Activated naive CD4-positive, alpha-beta T cell treated with anti-CD3 and anti-CD28 coated beads, Interleukin-2, amount 50 U/mL, for 24 hours (primary cell): Measurements from ENCODE around the gene INSYN2A.

ENCODE experiments used
- H3K27ac Mint-ChIP-seq: one replicate; pipeline ENCODE4 v1.8.0; 2021; ENCODE audit warnings: mild to moderate bottlenecking, mixed read lengths
- H3K27me3 Mint-ChIP-seq: one replicate; pipeline ENCODE4 v1.8.0; 2021; ENCODE audit warnings: mixed read lengths
- H3K36me3 Mint-ChIP-seq: one replicate; pipeline ENCODE4 v1.8.0; 2021; ENCODE audit warnings: mixed read lengths
- H3K4me1 Mint-ChIP-seq: one replicate; pipeline ENCODE4 v1.8.0; 2021; ENCODE audit warnings: mixed read lengths
- H3K4me3 Mint-ChIP-seq: one replicate; pipeline ENCODE4 v1.8.0; 2021; ENCODE audit warnings: mild to moderate bottlenecking, mixed read lengths
- H3K9me3 Mint-ChIP-seq: one replicate; pipeline ENCODE4 v1.8.0; 2021; ENCODE audit warnings: mixed read lengths

The INSYN2A gene

DNA sequence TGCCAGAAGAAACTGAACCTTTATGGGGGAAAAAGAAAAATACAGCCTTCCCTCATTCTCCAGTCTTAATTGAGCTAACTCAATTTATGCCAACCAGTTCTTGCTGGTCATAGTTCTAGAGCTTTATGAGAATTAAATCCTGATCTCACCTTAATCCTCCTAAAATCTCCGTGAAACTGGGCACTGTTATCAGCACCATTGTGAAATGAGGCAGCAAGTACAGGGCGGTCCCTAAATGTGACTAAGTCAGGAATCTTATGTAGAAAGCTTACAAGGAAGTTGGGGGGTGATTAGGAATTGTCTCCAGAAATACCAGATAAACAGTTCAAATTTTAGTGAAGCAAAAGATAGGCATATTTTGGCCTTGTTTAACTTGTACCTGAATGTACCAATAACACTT is 10.7 kb upstream of the INSYN2A start:
- no peak overlapping the region for H3K4me3 Mint-ChIP-seq
- no peaks in the 10 kb centered on the region for H3K27me3 Mint-ChIP-seq
- no peaks in the 10 kb centered on the region for H3K9me3 Mint-ChIP-seq
- no peaks in the 10 kb centered on the region for H3K4me1 Mint-ChIP-seq
- H3K27ac Mint-ChIP-seq, result no peak overlapping the region
- H3K36me3 Mint-ChIP-seq, result no peaks in the 10 kb centered on the region

DNA sequence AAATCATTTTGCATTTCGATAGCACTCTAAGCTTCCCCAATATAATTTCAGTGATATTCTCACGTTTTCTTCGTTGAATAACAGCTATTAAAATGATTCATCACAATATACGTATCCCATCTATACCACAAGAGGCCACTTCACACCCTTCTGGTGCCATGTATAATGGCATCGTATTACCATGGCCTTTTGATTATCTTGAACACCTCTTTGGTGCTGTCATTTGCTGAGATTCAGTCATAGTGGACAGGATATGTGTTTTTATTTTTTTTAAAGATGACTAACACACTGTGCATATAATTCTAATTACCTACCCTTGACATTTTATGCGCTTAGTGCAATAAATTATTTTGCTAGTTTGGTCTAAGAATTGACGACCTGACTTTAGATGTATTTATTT is 6.7 kb upstream of the INSYN2A start:
- Mint-ChIP-seq H3K9me3 (no peaks in the 10 kb centered on the region), H3K27me3 (peaks cover 4% of the 10 kb centered on the region), H3K4me3 (no peak overlapping the region), H3K27ac (no peak overlapping the region), H3K36me3 (no peaks in the 10 kb centered on the region), H3K4me1 (no peaks in the 10 kb centered on the region)

DNA sequence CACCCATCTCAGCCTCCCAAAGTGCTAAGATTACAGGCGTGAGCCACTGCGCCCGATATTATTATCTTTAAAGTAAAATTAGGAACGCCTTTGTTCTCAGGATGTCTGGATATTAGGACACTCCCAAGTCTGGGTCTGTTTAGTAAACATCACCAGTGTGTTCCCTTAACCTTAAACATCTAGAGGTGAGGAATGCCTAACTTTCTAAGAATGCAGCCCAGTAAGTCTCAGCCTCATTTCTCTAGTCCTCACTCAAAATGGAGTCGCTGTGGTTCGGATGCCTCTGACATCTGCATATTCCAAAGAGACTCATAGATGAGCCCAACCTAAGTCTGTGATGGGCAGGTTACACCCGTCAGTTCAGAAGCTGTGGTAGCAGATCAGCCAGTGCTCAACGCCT is 4.3 kb upstream of the INSYN2A start:
- H3K36me3 Mint-ChIP-seq, result no peaks in the 10 kb centered on the region
- no peak overlapping the region for H3K27ac Mint-ChIP-seq
- no peak overlapping the region for H3K4me3 Mint-ChIP-seq
- no peaks in the 10 kb centered on the region for H3K4me1 Mint-ChIP-seq
- no peaks in the 10 kb centered on the region for H3K9me3 Mint-ChIP-seq
- H3K27me3 Mint-ChIP-seq, result peaks cover 12% of the 10 kb centered on the region

DNA sequence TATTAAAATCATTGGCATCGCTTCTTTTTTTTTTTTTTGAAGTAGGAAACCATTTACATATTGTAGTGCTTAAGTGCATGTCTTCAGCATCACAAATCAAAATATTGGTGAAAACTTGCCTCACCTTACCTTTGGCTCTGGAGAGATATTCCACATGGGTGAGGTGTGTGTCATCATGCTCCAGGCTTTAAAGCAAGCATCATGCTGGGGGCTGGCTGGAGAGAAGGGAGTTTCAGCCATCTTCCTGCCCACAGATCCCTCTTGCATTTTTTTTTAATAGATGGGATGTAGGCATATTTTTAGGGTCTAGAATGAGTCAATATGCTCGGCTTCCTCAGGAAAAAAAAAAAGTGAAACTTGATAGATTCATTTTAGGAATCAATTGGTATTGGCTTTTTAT is 2.3 kb upstream of the INSYN2A start:
- Mint-ChIP-seq H3K9me3 (no peaks in the 10 kb centered on the region), H3K27ac (no peak overlapping the region), H3K27me3 (peaks cover 21% of the 10 kb centered on the region), H3K36me3 (no peaks in the 10 kb centered on the region), H3K4me1 (no peaks in the 10 kb centered on the region), H3K4me3 (no peak overlapping the region)

DNA sequence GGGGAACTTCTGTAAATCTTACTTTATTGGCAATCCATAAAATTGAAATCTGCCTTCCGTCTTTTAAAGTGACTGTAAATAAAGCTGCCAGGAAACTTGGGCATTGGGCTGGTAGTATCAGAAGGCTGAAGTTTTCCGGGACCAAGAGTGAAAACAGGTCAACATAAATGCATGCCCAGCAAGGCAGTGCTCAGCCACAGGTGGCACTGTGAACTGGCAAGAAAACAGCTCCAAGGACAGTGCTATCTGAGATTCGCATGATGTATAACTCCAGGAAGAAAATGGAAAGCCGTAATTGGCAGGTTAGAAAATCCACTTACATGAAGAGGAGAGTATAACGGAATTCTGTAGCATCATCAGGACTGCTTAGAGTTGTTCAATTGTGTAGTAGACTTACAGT is 1.9 kb upstream of the INSYN2A start:
- Mint-ChIP-seq H3K36me3 (no peaks in the 10 kb centered on the region), H3K27ac (no peak overlapping the region), H3K4me1 (no peaks in the 10 kb centered on the region), H3K4me3 (no peak overlapping the region), H3K27me3 (peaks cover 24% of the 10 kb centered on the region), H3K9me3 (no peaks in the 10 kb centered on the region)

DNA sequence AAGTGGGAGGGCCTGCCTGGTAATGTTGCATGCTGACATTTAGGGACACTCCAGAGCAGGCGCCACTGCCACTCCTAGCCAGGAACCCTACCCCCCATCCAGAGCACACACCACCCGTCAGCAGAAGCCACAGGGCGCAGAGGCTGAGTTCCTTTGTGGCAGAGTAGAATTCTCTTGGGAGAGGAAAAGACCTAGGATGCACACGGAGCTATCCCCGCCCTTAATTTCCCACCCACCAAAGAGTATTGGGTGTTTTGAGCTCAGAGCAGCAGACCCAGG is 702 bp upstream of the INSYN2A start:
- Mint-ChIP-seq H3K27ac (no peak overlapping the region), H3K36me3 (no peaks in the 10 kb centered on the region), H3K4me1 (no peaks in the 10 kb centered on the region), H3K27me3 (peaks cover 28% of the 10 kb centered on the region), H3K9me3 (no peaks in the 10 kb centered on the region), H3K4me3 (no peak overlapping the region)

DNA sequence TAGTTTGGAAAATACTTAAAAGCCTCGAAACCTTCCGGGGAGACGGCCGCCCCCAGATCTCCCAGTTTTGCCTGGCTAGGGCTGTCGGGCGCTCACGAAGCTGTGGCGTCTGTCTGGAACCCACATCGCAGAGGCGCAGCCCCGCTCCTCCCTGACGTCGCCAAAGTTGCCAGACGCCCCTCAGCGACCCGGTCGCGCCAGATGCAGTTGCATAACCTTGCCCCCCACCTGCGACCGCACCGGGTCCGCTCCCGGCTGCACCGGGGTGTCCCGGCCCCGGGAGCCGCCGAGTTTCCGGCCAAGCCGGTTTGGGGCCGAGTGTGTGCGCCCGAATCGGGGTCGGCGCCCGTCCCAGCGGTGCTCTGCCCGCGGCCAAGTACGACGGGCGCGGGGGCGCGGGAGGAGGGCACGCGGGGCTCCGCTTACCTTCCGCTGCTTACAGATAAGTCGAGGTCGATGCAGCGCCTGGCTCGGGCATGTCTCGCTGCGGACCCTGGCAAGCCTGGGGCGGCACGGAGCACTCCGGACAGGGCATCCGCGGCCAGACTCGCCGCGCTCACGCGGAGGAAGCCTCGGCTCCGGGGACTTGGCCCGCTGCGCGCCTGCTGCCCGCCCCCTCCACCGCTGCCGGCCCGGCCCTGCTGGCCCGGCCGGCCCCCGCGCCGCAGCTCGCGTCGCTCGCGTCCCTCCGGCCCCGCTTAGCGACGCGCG is 665 bp downstream of the INSYN2A start:
- H3K4me3 Mint-ChIP-seq, result no peak overlapping the region
- no peaks in the 10 kb centered on the region for H3K4me1 Mint-ChIP-seq
- H3K27me3 Mint-ChIP-seq, result peaks cover 32% of the 10 kb centered on the region

DNA sequence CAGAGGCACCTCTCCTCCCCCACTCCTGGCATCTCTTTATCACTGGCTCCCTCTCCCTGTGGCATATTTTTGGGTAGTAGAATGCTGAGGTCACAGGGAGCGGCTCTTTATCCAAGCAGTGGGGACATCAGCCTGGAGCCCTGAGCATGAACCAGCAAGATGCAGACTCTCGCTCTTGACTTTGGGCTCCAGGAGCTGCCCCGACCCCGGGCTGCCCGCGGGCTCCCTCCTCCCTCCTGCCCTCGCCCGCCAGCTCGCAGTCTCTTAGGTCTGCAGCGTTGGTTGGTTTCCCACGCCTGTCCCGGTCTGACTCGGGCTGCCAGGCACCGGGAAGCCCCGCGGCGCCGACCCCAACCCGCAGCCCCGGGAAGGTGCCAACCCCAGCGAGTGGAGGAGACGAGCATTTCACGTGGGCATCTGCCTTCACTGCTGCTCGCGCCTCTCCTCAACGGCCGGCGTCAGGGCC is 1.3 kb downstream of the INSYN2A start:
- H3K27ac Mint-ChIP-seq, result no peak overlapping the region
- no peaks in the 10 kb centered on the region for H3K4me1 Mint-ChIP-seq
- no peaks in the 10 kb centered on the region for H3K36me3 Mint-ChIP-seq
- peaks cover 32% of the 10 kb centered on the region for H3K27me3 Mint-ChIP-seq
- no peak overlapping the region for H3K4me3 Mint-ChIP-seq
- H3K9me3 Mint-ChIP-seq, result no peaks in the 10 kb centered on the region

More for the DNA sequence above, 665 bp downstream of the INSYN2A start:
- no peak overlapping the region for H3K27ac Mint-ChIP-seq
- H3K36me3 Mint-ChIP-seq, result no peaks in the 10 kb centered on the region
- H3K9me3 Mint-ChIP-seq, result no peaks in the 10 kb centered on the region

DNA sequence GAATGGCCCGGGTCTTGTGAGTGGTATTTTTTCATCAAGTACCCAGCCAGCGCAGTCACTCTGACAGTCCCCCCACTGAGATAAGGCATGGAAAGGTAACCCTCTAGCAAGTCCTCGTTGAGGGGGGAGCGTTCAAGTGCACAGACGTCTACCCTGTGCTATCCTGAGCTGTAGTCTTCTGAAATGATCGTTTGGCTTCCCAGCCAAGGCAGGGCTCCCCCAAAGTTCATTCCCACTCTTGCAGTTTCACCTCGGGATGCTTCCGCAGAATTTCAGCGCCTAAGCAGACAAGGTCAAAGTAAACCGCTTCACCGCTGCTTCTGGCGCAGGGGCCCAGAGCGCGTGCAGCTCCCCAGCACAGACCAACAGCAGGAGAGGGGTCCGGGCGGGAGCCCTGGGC is 1.8 kb downstream of the INSYN2A start:
- Mint-ChIP-seq H3K27ac (no peak overlapping the region), H3K4me3 (no peak overlapping the region), H3K36me3 (no peaks in the 10 kb centered on the region), H3K9me3 (no peaks in the 10 kb centered on the region), H3K27me3 (peaks cover 32% of the 10 kb centered on the region), H3K4me1 (no peaks in the 10 kb centered on the region)

DNA sequence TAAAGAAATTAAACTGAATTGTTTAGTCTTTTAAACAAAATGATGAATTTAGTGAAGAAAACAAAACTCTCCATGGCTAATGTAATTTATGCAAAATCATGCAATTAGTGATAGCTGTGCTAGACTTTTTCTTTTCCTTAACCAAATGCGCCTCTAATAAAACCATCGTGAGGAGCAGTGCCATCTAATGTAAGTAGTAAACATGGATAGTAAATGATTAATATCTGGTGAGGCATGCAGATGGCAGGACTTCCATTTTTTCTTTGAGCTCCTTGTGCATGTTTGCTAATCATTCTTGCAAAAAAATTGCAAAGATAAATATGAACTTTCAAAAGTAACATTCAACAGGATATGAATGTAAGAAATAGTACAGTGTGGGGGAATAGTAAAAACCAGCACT is 2.3 kb downstream of the INSYN2A start:
- H3K36me3 Mint-ChIP-seq, result no peaks in the 10 kb centered on the region
- H3K27ac Mint-ChIP-seq, result no peak overlapping the region
- peaks cover 32% of the 10 kb centered on the region for H3K27me3 Mint-ChIP-seq
- no peak overlapping the region for H3K4me3 Mint-ChIP-seq
- H3K9me3 Mint-ChIP-seq, result no peaks in the 10 kb centered on the region
- no peaks in the 10 kb centered on the region for H3K4me1 Mint-ChIP-seq

DNA sequence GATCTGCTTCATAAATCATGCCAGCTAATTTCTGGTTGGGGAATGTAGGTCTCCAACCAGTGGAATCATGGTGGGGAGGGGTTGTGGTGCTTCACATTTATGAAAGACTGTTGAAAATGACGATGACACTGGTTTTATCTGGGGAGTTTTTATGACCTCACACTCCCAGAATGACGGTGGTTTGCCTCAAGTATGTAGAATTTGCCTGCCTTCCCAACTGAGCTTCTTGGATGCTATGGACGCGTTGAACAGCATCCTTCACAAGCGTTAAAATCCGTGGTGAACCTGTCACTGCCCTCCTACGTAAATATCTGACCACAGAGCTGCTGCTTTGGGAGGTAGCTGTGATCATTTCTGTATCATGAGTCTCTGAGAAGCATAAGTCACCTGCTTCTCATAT is 3.3 kb downstream of the INSYN2A start:
- H3K9me3 Mint-ChIP-seq, result no peaks in the 10 kb centered on the region
- no peaks in the 10 kb centered on the region for H3K4me1 Mint-ChIP-seq
- no peak overlapping the region for H3K27ac Mint-ChIP-seq
- H3K36me3 Mint-ChIP-seq, result no peaks in the 10 kb centered on the region
- H3K27me3 Mint-ChIP-seq, result peaks cover 29% of the 10 kb centered on the region
- no peak overlapping the region for H3K4me3 Mint-ChIP-seq

DNA sequence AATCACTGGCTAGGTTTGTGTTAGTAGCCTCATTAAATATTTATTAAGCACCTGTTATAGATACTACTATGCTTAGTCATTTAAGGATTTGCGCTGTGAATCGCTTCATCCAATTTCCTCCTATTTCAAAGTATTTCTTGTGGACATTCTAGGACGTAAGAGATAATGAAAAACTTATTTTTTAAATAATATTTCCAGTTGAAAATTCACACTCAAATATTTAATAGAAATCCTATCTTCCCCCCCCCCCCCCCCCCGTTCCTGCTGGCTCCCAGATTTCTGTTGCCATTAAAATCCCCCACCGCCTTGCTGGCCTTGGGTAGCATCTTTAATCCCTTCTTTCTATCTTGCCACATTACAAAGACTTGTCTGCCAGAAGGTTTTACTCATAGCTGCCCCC is 6.0 kb downstream of the INSYN2A start:
- H3K4me3 Mint-ChIP-seq, result no peak overlapping the region
- peaks cover 4% of the 10 kb centered on the region for H3K9me3 Mint-ChIP-seq
- H3K27me3 Mint-ChIP-seq, result peaks cover 20% of the 10 kb centered on the region
- H3K4me1 Mint-ChIP-seq, result no peaks in the 10 kb centered on the region
- H3K27ac Mint-ChIP-seq, result no peak overlapping the region
- H3K36me3 Mint-ChIP-seq, result no peaks in the 10 kb centered on the region

DNA sequence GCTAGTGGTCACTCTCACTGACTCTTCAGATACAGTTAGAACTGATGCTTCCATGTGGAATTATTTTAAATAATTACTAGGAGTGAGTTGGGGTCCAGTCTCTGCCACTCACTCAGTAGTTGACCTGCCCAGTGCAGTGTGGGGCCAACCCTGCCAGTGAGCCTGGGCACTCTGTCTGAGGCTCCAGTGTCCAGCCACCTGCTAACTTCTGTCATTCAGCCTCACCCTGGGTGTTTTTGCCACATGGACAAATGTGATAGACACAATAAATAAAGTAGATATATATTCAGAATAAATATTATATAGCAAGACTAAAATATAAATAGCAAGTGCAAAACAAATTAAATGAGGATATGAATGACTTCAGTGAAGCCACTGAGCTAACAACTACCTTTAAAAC is 7.2 kb downstream of the INSYN2A start:
- H3K4me3 Mint-ChIP-seq, result no peak overlapping the region
- no peak overlapping the region for H3K27ac Mint-ChIP-seq
- H3K9me3 Mint-ChIP-seq, result peaks cover 5% of the 10 kb centered on the region
- no peaks in the 10 kb centered on the region for H3K36me3 Mint-ChIP-seq
- H3K4me1 Mint-ChIP-seq, result no peaks in the 10 kb centered on the region
- H3K27me3 Mint-ChIP-seq, result peaks cover 14% of the 10 kb centered on the region

DNA sequence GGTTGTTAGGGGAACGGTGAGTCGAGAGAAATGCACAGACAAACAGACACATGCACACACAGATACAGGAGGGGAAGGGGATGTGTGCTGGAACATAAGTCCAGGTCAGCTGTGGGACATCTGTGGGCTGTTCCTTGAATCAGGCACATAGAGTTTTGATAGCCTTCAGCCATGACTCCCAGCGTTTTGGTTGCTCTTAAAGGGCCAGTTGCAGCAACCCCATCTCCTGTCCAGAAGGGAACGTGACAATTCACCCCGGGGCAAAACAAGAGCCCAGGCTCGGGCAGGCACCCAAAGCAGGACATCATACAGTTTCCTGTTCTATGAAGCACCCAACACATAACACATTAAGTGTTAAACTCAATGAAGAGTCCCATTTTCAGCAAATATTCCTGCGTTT is 9.6 kb downstream of the INSYN2A start:
- H3K4me1 Mint-ChIP-seq, result no peaks in the 10 kb centered on the region
- H3K36me3 Mint-ChIP-seq, result no peaks in the 10 kb centered on the region
- peaks cover 5% of the 10 kb centered on the region for H3K9me3 Mint-ChIP-seq
- H3K4me3 Mint-ChIP-seq, result no peak overlapping the region
- no peak overlapping the region for H3K27ac Mint-ChIP-seq
- peaks cover 4% of the 10 kb centered on the region for H3K27me3 Mint-ChIP-seq

DNA sequence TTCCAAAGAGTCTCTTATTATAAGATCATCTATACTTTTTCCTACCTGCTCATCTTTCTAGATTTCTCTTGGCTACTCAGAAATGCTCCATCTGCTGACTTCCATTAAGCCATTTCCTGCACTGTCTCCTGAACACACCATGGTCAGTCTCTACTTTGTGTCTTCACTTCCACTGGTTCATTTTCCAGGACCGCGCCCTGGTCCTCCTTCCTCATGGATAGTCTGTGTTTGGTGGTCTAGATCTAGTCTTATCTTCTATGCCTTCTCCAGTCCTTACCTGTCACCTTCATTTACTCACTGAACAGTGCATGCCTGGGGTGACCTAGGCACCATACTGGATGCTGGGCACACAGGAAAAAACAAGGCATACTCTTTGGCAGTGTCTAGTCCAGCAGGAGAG is 11.8 kb downstream of the INSYN2A start:
- H3K36me3 Mint-ChIP-seq, result no peaks in the 10 kb centered on the region
- H3K9me3 Mint-ChIP-seq, result peaks cover 5% of the 10 kb centered on the region
- no peak overlapping the region for H3K4me3 Mint-ChIP-seq
- no peak overlapping the region for H3K27ac Mint-ChIP-seq
- H3K4me1 Mint-ChIP-seq, result no peaks in the 10 kb centered on the region
- H3K27me3 Mint-ChIP-seq, result no peaks in the 10 kb centered on the region

DNA sequence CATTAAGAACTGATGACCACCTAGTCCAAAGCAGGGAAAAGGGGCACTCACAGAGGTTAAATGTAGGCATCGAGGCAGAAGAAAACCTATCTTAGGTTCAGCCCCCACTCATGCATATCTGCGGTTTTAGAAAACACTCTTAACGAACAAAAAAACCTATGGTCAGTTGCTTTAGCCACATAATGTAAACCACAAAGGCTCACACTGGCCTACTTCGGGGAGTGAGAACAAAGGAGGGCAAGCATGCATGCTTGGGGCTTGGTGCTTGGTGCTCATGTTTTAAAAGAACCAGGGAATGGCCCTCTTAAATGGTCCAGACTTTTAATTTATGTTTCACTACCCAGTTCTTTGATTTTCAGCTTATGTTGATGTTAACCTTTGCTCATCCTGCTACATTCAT is 14.2 kb downstream of the INSYN2A start:
- peaks cover 5% of the 10 kb centered on the region for H3K9me3 Mint-ChIP-seq
- no peaks in the 10 kb centered on the region for H3K36me3 Mint-ChIP-seq
- H3K4me3 Mint-ChIP-seq, result no peak overlapping the region
- no peaks in the 10 kb centered on the region for H3K27me3 Mint-ChIP-seq
- no peak overlapping the region for H3K27ac Mint-ChIP-seq
- no peaks in the 10 kb centered on the region for H3K4me1 Mint-ChIP-seq

DNA sequence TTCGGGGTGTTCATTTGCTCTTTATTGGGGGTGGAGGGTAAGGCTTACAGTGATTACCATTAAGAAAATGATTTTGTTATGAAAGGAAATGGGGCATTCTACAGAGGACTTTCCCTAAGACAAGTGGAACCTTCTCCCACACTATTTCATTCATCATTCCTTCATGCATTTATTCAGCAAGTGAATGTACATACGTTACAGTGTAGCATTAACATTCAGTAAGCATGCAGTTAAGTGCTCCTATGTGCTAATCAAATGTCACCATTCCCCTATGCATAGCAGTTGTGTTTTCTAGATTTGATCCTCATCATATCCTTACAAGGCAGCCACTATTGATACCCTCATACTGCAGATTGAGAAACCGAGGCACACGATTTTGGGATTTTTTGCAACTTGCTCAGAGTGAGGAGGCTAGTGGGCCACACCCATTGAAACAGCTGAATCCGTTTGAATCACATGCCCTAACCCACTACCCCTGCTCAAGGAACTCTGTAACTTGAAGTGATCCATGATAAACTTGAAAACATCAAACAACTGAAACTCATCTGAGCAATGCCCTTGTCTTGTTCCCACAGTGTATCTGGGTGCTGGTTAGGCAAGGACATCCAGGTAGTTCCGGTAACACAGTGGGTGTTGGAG is 16.7 kb downstream of the INSYN2A start:
- H3K27ac Mint-ChIP-seq, result no peak overlapping the region
- H3K36me3 Mint-ChIP-seq, result no peaks in the 10 kb centered on the region
- no peak overlapping the region for H3K4me3 Mint-ChIP-seq
- no peaks in the 10 kb centered on the region for H3K9me3 Mint-ChIP-seq
- no peaks in the 10 kb centered on the region for H3K27me3 Mint-ChIP-seq
- H3K4me1 Mint-ChIP-seq, result no peaks in the 10 kb centered on the region
